K562 (cell line): ENCODE data around the gene OCRL. TPM values are rescaled to one million over a fixed set of nuclear protein-coding genes. Genes with fewer than 3 reads are reported as not detected.

Source experiments
- AFF4 ChIP-seq: sonication (generic); formaldehyde crosslinking; IDR thresholded peaks from 2 replicates; pipeline ENCODE4 v1.8.0; 2023; ENCODE audit warnings: mild to moderate bottlenecking, missing genetic modification reagents
- ARID3B ChIP-seq: fragments of 250-450 bp; sonication (Bioruptor Pico); IDR thresholded peaks from 2 replicates; pipeline ENCODE4 v1.4.0; 2020; ENCODE audit warnings: borderline replicate concordance
- CBX2 ChIP-seq: fragments of 200-600 bp; sonication (generic); IDR thresholded peaks from one replicate; pipeline ENCODE4 v1.6.1; 2012; ENCODE audit warnings: mild to moderate bottlenecking, low read length, inconsistent platforms; ENCODE audit not compliant: insufficient read depth, poor library complexity, severe bottlenecking
- CTCF ChIP-seq, 3 experiments: IDR thresholded peaks in 2 of 3; conservative IDR thresholded peaks in 1 of 3; 2 replicates each; pipeline ENCODE4 v1.5.1; 2011 to 2012; ENCODE audit warnings: low read length in 3 of 3, mild to moderate bottlenecking in 3 of 3, control low read depth in 2 of 3, improper control_type of control experiment in 1 of 3, inconsistent platforms in 1 of 3, low read depth in 1 of 3, mixed read lengths in 1 of 3, moderate library complexity in 1 of 3; ENCODE audit not compliant: insufficient read depth in 2 of 3
- DIDO1 ChIP-seq: fragments of 450-650 bp; IDR thresholded peaks from 2 replicates; pipeline ENCODE4 v1.6.1; 2016; ENCODE audit warnings: low read depth, missing biosample characterization, missing genetic modification characterization
- FOXP1 ChIP-seq: sonication (generic); formaldehyde crosslinking; IDR thresholded peaks from 2 replicates; pipeline ENCODE4 v1.8.0; 2022; ENCODE audit warnings: mild to moderate bottlenecking, missing genetic modification reagents
- HBP1 ChIP-seq: fragments of 450-650 bp; formaldehyde crosslinking; IDR thresholded peaks from 2 replicates; pipeline ENCODE4 v1.4.0; 2022; ENCODE audit warnings: missing genetic modification characterization
- MAFK ChIP-seq: IDR thresholded peaks from 2 replicates; pipeline ENCODE4 v1.6.1; 2011; ENCODE audit warnings: low read length, improper control_type of control experiment
- NEUROD1 ChIP-seq: fragments of 150-350 bp; IDR thresholded peaks from 2 replicates; pipeline ENCODE4 v1.6.1; 2014; ENCODE audit warnings: borderline replicate concordance, low read length, low read depth; ENCODE audit not compliant: partially characterized antibody
- RFX1 ChIP-seq: fragments of 450-650 bp; IDR thresholded peaks from 2 replicates; pipeline ENCODE4 v1.6.1; 2016; ENCODE audit warnings: mild to moderate bottlenecking, moderate library complexity
- SIN3B ChIP-seq: fragments of 450-650 bp; IDR thresholded peaks from 2 replicates; pipeline ENCODE4 v1.6.1; 2017; ENCODE audit warnings: low read depth, mild to moderate bottlenecking, moderate library complexity
- TRIM25 ChIP-seq: fragments of 450-650 bp; IDR thresholded peaks from 2 replicates; pipeline ENCODE4 v1.7.0; 2016; ENCODE audit warnings: borderline replicate concordance
- UBTF ChIP-seq, 2 experiments: IDR thresholded peaks; 2 replicates each; pipeline ENCODE4 v1.6.1; 2012; ENCODE audit warnings: improper control_type of control experiment in 2 of 2, low read depth in 2 of 2, low read length in 2 of 2, borderline replicate concordance in 1 of 2
- polyA plus RNA-seq, 8 experiments: library from polyadenylated mRNA; depleted of rRNA in 4 of 8; stranded (reverse) in 5 of 8; unstranded in 3 of 8; fragments of >200 nt; fragmentation: Nextera tagmentation in 2 of 8; fragmentation: Illumina TruSeq in 1 of 8; extraction: Ambion mirVana in 2 of 8; extraction: Trizol in 1 of 8; gene quantifications; 2 replicates each; pipeline versions ENCODE4 v1.2.1 to v1.2.3, GENCODE V29; 2011 to 2014; ENCODE audit warnings: inconsistent platforms in 1 of 8, missing spikeins in 1 of 8
- total RNA-seq, 7 experiments: library from RNA; depleted of rRNA in 6 of 7; stranded (reverse); fragments of >200 nt in 6 of 7; fragmentation: Illumina TruSeq in 2 of 7; extraction: Trizol in 2 of 7; gene quantifications; 2 replicates each; pipeline versions ENCODE4 v1.2.1 to v1.2.3, GENCODE V29; 2011 to 2021; ENCODE audit warnings: low replicate concordance in 1 of 7

OCRL gene
- total and polyA plus RNA-seq, 9 of the 15 experiments (the other 6 are each of a cell fraction or from before 2014, with no cell fraction given) = 2.2 to 23.4 (median 11.9) TPM

GRCh38 chrX:129574214-129574613 lies 34.2 kb downstream of the OCRL start (continued):
- no peak for TF ChIP-seq CBX2
- TF ChIP-seq AFF4 (CRISPR knock-in tag) = no peak
- no peak for TF ChIP-seq UBTF (IDR thresholded peaks at IDR 0.05; ENCODE audit: borderline replicate concordance in 1 of 2, low read depth in 2 of 2, low read length in 2 of 2)
- no peak for TF ChIP-seq SIN3B
- no peak for TF ChIP-seq ARID3B (CRISPR knock-in tag)
- TF ChIP-seq NEUROD1 = no peak
- peak; percentile 58 for TF ChIP-seq RFX1
- no peak for TF ChIP-seq HBP1 (CRISPR knock-in tag)
- TF ChIP-seq CTCF (IDR thresholded peaks at IDR 0.05 in 2 of 3, conservative IDR thresholded peaks at IDR 0.05 in 1 of 3; ENCODE audit: insufficient read depth in 2 of 3, low read depth in 1 of 3, low read length in 3 of 3) = no peak
- TF ChIP-seq MAFK = peak; percentile 60; the same call in 1 of the 2 replicates
- no peak for TF ChIP-seq FOXP1 (CRISPR knock-in tag)
- no peak for TF ChIP-seq DIDO1
- TF ChIP-seq TRIM25 = no peak
